OCI-LY7 (cell line): ENCODE results near the gene CA12.

ENCODE experiments used
- EZH2phosphoT487 ChIP-seq: fragments of 200-600 bp; sonication (generic); IDR thresholded peaks from 2 replicates; pipeline ENCODE4 v1.6.1; 2018; ENCODE audit warnings: low read depth, borderline replicate concordance, mild to moderate bottlenecking, mixed run types, antibody characterized with exemption, low read length, moderate library complexity, mixed read lengths
- TF ChIP-seq, protein P1 (sequence below): fragments of 200-600 bp; sonication (generic); conservative IDR thresholded peaks from 2 replicates; pipeline ENCODE4 v1.5.1; 2014; ENCODE audit warnings: mild to moderate bottlenecking, antibody characterized with exemption, low read length, moderate library complexity, mixed read lengths

- TF ChIP-seq, protein P1, sequence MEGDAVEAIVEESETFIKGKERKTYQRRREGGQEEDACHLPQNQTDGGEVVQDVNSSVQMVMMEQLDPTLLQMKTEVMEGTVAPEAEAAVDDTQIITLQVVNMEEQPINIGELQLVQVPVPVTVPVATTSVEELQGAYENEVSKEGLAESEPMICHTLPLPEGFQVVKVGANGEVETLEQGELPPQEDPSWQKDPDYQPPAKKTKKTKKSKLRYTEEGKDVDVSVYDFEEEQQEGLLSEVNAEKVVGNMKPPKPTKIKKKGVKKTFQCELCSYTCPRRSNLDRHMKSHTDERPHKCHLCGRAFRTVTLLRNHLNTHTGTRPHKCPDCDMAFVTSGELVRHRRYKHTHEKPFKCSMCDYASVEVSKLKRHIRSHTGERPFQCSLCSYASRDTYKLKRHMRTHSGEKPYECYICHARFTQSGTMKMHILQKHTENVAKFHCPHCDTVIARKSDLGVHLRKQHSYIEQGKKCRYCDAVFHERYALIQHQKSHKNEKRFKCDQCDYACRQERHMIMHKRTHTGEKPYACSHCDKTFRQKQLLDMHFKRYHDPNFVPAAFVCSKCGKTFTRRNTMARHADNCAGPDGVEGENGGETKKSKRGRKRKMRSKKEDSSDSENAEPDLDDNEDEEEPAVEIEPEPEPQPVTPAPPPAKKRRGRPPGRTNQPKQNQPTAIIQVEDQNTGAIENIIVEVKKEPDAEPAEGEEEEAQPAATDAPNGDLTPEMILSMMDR, result no peak
- TF ChIP-seq EZH2phosphoT487, result no peak
Measured at GRCh38 chr15:63369296-63369695, 12.3 kb downstream of the CA12 start.
